Upper lobe of right lung (tissue), 1 donor: Measurements from ENCODE around the gene PHKA2. TPM values are rescaled to one million over a fixed set of nuclear protein-coding genes. Genes with fewer than 3 reads are reported as not detected.

ENCODE experiments used
- ATAC-seq: fragments of 200-7000 bp; cut with Tn5 transposase; one replicate; pipeline ENCODE4 v1.9.1; 2020; ENCODE audit warnings: mild to moderate bottlenecking, moderate library complexity
- DNase-seq: peaks from one replicate; pipeline ENCODE4 v3.0.0-alpha.2; 2020
- H3K27ac ChIP-seq: fragments of 200-600 bp; one replicate; pipeline ENCODE4 v1.8.0; 2022
- H3K27me3 ChIP-seq: fragments of 200-600 bp; one replicate; pipeline ENCODE4 v1.8.0; 2022; ENCODE audit warnings: mild to moderate bottlenecking
- H3K36me3 ChIP-seq: fragments of 200-600 bp; one replicate; pipeline ENCODE4 v1.8.0; 2022
- H3K4me1 ChIP-seq: fragments of 200-600 bp; one replicate; pipeline ENCODE4 v1.8.0; 2022
- H3K4me3 ChIP-seq: fragments of 200-600 bp; one replicate; pipeline ENCODE4 v1.8.0; 2022; ENCODE audit warnings: mild to moderate bottlenecking
- H3K9me3 ChIP-seq: fragments of 200-600 bp; one replicate; pipeline ENCODE4 v1.8.0; 2022
- intact Hi-C: fragments of 100-400 bp; cut with DNase I; formaldehyde crosslinking; loops from one replicate; pipeline ENCODE4 v1.11.0; 2022
- total RNA-seq: library from RNA; stranded (reverse); fragmentation: NEBNext Ultra II Directional; extraction: Animal tissue kit (Norgen Biotek cat#: 25700); gene quantifications from one replicate; pipeline ENCODE4 v1.2.1, GENCODE V29; 2021
- TF ChIP-seq, protein P1 (sequence below): fragments of 200-600 bp; IDR thresholded peaks from one replicate; pipeline ENCODE4 v1.8.0; 2022; ENCODE audit warnings: antibody characterized with exemption
- donor health status: DM: no; HTN: yes; CAD: no; lungs with severe emphysema.

Gene PHKA2
- total RNA-seq, 1 donor from 2014 or later = 25.5 TPM

GRCh38 chrX:18949291-18949943 is 34.5 kb downstream of the PHKA2 start:
- intact Hi-C loops = no loop called here
- TF ChIP-seq, protein P1, sequence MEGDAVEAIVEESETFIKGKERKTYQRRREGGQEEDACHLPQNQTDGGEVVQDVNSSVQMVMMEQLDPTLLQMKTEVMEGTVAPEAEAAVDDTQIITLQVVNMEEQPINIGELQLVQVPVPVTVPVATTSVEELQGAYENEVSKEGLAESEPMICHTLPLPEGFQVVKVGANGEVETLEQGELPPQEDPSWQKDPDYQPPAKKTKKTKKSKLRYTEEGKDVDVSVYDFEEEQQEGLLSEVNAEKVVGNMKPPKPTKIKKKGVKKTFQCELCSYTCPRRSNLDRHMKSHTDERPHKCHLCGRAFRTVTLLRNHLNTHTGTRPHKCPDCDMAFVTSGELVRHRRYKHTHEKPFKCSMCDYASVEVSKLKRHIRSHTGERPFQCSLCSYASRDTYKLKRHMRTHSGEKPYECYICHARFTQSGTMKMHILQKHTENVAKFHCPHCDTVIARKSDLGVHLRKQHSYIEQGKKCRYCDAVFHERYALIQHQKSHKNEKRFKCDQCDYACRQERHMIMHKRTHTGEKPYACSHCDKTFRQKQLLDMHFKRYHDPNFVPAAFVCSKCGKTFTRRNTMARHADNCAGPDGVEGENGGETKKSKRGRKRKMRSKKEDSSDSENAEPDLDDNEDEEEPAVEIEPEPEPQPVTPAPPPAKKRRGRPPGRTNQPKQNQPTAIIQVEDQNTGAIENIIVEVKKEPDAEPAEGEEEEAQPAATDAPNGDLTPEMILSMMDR = no peak
- Histone ChIP-seq H3K4me3 (no peak overlapping the region), H3K36me3 (no peaks in the 10 kb centered on the region), H3K27ac (no peak overlapping the region), H3K27me3 (no peaks in the 10 kb centered on the region), H3K4me1 (no peaks in the 10 kb centered on the region), H3K9me3 (no peaks in the 10 kb centered on the region)
- DNase-seq = no peak
- no peak for ATAC-seq

DNA sequence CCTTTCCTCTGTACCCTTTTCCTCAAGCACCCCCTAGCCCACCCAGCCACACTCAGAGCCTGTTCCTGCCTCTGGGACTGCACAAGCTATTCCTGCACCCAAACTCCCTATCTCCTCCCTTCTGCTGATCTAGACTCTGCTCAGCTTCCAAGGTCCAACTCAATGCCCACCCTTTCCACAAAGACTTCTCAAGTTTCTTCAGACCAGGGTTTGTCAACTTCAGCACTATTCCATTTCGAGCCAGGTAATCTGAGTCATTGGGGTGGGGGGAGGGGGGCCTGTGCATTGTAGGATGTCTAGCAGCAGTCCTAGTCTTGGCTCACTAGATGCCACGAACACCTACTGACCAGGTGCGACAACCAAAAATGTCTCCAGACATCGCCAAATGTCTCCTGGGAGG is 37.3 kb downstream of the PHKA2 start:
- ATAC-seq = no peak
- H3K36me3 ChIP-seq = no peaks in the 10 kb centered on the region
- no peaks in the 10 kb centered on the region for H3K27me3 ChIP-seq
- intact Hi-C loops = no loop called here
- no peak for DNase-seq
- no peaks in the 10 kb centered on the region for H3K9me3 ChIP-seq
- H3K27ac ChIP-seq = no peak overlapping the region
- no peaks in the 10 kb centered on the region for H3K4me1 ChIP-seq
- TF ChIP-seq, protein P1 = no peak
- no peak overlapping the region for H3K4me3 ChIP-seq

DNA sequence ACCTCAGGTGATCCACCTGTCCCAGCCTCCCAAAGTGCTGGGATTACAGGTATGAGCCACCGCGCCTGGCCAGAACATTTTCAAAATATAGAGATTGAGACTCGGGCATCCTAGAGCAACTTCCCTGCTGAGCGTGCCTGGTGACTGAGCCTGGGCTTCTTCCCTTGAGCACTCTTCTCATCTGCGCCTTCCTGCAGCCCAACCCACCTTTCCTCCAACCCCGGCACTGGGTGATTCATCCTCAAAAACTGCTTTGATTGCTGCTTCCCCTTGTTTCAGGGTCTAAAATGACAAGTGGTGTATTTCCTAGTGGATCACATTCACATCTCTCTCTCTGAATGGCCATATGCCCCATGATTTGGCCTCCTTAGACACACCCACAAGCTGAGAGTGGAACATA is 37.8 kb downstream of the PHKA2 start:
- Histone ChIP-seq H3K4me3 (no peak overlapping the region), H3K9me3 (no peaks in the 10 kb centered on the region), H3K4me1 (no peaks in the 10 kb centered on the region), H3K27ac (no peak overlapping the region), H3K36me3 (no peaks in the 10 kb centered on the region), H3K27me3 (no peaks in the 10 kb centered on the region)
- intact Hi-C loops = no loop called here
- TF ChIP-seq, protein P1 = no peak
- ATAC-seq = no peak
- DNase-seq = no peak

GRCh38 chrX:18945483-18945882 is 38.4 kb downstream of the PHKA2 start:
- intact Hi-C loops = no loop called here
- Histone ChIP-seq H3K4me3 (no peak overlapping the region), H3K27me3 (no peaks in the 10 kb centered on the region), H3K36me3 (no peaks in the 10 kb centered on the region), H3K4me1 (no peaks in the 10 kb centered on the region), H3K9me3 (no peaks in the 10 kb centered on the region), H3K27ac (no peak overlapping the region)
- no peak for ATAC-seq
- TF ChIP-seq, protein P1 = no peak
- no peak for DNase-seq

DNA sequence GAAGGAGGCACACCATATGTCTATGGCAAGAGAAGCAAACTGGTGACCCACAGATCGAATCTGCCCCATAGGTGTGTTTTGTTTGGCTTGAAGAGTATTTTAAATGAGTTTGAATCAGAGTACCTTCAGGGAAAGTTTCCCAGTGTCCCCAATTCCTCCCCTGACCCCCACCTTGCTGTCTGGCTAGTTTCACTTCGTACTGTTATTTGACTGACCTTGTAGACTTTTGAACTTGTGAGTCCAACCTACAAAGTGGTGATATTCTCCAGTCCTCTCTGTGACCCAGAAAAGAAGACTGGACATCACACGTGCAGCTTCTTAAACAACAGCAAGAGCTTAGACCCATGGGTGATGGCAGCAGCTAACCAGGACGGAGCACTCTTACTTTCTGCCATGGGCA is 39.4 kb downstream of the PHKA2 start:
- Histone ChIP-seq H3K9me3 (no peaks in the 10 kb centered on the region), H3K36me3 (no peaks in the 10 kb centered on the region), H3K27me3 (no peaks in the 10 kb centered on the region), H3K27ac (no peak overlapping the region), H3K4me3 (no peak overlapping the region), H3K4me1 (no peaks in the 10 kb centered on the region)
- TF ChIP-seq, protein P1 = no peak
- DNase-seq (no peak), ATAC-seq (no peak)
- intact Hi-C loops = no loop called here

- Histone ChIP-seq H3K36me3 (no peaks in the 10 kb centered on the region), H3K4me1 (no peaks in the 10 kb centered on the region), H3K27ac (no peak overlapping the region), H3K9me3 (no peaks in the 10 kb centered on the region), H3K4me3 (no peak overlapping the region), H3K27me3 (no peaks in the 10 kb centered on the region)
- DNase-seq = no peak
- no peak for ATAC-seq
- intact Hi-C loops = no loop called here
- TF ChIP-seq, protein P1 = no peak
Measured at GRCh38 chrX:18941896-18942295, 42.0 kb downstream of the PHKA2 start.
